ENCODE results near the gene CENPF. TPM values are rescaled to one million over a fixed set of nuclear protein-coding genes. Genes with fewer than 3 reads are reported as not detected.

CENPF gene
- 0.70 and 9.8 TPM in 2 replicates for total RNA-seq (ENCODE audit: low replicate concordance)

GRCh38 chr1:214602764-214603657 lies at the start of gene CENPF:
TSS of gene CENPF (plus strand) at chr1:214603195. CDS start at chr1:214613755, 10,560 bp downstream.

Other genes starting within 250 kb of the CENPF start
- gene PTPN14, start 51.6 kb upstream of the CENPF start, total RNA-seq (ENCODE audit: low replicate concordance) = 14.6 and 28.4 TPM in 2 replicates